AG20443 (cell line): ENCODE results near the gene GRIN3A.
A peak's percentile ranks its signal among the peaks of the same experiment; 100 is the strongest.

Experiments
- DNase-seq: peaks from one replicate; pipeline ENCODE4 v3.0.0; 2012; ENCODE audit warnings: low spot score, mixed read lengths

GRIN3A gene

GRCh38 chr9:101632611-101633010, 105.8 kb downstream of the GRIN3A start:
- no peak for DNase-seq

- DNase-seq: no peak
Measured at GRCh38 chr9:101631892-101632291, 106.6 kb downstream of the GRIN3A start.

DNA sequence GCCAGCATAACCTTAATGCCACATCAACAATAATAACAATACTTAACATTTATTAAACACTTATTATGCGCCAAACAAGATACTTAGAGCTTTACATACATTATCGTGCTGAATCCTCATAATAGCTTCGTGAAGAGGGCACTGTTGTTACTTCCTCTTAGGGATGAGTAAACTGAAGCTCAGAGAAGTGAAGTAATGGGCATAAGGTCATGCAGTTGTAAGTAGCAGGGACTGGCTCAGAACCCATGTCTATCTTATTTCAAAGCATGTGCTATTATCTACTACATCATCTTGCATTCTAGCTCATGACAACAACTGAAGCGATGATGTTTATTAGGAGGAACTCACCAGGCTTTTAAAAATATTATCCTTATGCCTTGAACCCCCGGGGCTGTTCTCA, 108.8 kb downstream of the GRIN3A start:
- no peak for DNase-seq

DNA sequence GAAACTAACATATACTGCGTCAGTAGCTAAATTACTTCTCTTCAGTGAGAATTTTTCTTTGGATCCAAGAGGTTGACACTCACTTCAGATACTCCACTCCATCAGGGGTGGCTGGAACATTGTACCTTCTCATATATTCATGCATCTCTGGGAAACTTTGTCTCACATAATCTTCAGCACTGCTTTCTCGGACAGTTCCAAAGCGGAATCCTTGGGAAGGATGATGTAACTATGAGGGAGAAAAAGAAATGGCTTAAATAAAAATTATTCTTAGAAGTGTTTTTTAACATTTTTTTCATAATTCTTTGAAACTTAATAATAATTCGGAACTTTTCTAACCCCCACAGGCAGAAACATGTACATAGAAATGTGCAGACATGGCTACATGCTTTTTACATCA, 110.3 kb downstream of the GRIN3A start:
- DNase-seq: no peak

DNA sequence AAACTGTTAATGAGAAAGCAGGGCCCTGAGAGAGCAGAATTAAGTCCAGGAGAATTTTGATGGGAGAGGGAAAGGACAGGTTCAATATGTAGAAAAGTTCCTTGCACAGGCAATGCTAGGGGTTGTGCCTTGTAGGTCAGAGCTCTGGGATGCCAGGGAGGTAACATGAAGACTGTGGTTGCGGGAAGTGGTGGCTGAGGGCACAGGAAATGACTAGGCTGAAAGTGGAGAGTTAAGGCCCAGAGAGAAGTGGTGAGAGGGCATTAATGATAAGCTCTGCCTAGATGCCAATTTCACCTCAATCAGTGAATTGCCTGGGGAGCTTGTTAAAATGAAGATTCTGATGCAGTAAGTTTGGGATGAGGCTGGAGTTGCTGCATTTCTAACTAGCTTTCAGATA, 112.2 kb downstream of the GRIN3A start:
- no peak for DNase-seq

DNA sequence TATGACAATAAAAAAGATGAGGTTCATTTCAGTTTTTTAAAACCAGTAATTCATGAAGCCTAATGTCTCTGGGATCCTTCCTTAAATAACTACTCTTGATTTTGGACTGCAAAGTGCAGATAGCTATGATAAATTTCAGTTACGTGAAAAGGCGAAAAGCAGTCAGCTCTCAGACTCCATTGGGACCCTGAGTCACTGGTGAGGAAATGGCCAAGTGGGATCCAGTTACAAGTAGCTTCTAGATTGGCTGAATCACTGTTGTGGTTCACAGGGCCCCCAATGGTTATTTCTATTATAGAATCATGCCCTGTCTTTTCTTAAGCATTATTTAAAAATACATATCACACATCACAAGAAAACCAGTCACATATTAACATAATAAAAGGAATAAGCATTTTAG, 112.6 kb downstream of the GRIN3A start:
- peak; percentile 11 for DNase-seq

DNA sequence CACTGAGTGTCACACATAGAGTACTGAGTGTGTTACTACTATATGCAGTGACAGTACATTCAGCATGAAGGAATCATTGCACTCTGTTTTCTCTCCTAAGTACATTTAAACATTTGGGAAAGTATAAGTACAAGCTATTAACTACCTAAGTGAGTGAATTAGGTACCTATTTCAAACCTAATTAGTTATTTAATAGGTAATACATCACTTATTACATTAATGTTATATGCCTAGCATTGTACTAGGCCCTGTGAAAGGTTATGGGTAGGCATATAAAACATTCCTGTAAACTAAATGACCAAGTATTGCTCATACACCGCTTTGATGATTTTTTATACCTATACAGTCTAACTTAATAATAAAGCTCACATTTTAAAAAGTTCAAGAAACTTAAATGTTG, 118.0 kb downstream of the GRIN3A start:
- no peak for DNase-seq

- DNase-seq: no peak
Measured at GRCh38 chr9:101618698-101619097, 119.7 kb downstream of the GRIN3A start.

DNA sequence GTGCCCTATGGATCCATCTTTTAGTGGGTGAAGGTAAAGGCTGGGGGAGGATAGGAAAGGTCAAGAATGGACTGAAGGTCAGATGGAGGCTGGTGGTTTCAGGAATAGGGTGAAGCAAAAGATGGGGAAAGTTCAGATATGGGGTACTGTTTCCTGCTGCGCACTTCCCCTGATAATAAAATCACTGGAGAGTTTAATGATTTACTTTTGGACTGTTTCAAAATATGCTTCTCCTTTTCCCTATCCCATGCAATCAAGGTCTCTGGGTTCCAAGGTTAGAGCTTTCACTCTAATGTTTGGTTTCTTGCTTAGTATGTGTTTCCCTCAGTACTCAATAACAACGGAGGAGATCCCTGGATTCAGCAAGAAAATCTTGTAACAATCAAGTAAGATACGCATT, 132.9 kb downstream of the GRIN3A start:
- no peak for DNase-seq

GRCh38 chr9:101604296-101604695, 134.2 kb downstream of the GRIN3A start:
- DNase-seq: no peak

DNA sequence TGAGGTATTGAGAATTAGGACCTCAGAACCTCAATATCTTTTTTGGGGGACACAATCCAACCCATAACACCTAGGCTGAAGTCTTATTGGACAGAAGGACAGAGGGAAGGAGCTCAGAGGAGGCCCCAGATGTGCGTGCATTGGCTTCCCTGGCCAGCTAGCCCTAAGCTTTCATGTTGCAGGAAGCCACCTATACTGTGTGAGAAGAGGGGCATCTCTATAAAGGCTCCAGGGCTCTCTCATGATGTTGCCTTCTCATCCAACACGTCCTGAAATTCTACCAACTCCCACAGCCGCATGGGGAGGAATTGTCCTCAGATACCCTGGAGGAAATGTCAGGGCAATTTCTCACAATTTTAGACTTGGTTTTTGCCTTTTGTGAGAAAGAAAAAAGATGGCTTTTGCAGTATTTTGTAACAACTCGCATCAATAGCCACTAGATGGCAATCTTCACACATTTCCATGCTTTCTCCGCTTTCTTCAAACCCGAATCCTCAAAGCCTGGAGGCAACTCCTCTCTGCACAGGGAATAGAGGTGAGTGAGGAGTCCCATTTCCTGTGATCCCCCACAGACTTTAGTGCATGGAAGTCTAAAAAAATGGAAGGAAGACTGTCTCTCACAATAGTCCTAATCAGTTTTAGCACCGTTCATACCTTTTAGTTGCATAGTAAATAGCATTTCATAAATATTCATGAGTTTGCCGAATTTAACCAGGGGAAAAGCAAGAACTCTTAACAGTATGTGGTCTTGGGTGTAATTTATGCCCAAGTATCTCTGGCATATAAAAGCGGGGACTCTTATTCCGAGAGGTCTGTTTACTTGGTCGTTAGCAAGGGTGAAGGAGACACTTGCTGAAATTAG, 136.3 kb downstream of the GRIN3A start:
- DNase-seq: peak; percentile 74

DNA sequence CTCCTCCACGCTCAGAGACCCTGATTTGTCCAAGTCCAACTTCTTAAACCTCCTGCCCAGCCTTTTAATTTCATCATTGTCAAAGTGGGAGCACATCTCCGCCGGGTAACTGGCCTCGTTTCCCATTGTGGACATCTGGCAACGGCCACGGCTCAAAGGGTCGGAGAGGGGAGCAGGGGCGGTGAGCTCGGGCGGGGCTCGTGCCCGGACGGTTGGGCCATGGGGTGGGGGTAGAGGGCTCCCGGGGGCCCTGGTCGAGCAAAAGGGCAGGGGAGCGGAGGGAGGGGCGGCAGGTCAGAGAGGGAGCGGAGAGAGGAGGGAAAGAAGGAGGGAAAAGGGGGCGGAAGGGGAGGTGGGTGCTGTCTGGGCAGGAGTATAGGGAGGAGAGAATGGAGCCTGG, 143.7 kb downstream of the GRIN3A start, which contains the start of gene PPP3R2:
Gene PPP3R2, minus strand, starts transcription at position 174 of the 400 bp plus-strand sequence. Its CDS starts 48 bp downstream, at position 126.
- no peak for DNase-seq

GRCh38 chr9:101593345-101593744, 145.1 kb downstream of the GRIN3A start:
- no peak for DNase-seq

GRCh38 chr9:101592788-101593187, 145.7 kb downstream of the GRIN3A start:
- no peak for DNase-seq

DNA sequence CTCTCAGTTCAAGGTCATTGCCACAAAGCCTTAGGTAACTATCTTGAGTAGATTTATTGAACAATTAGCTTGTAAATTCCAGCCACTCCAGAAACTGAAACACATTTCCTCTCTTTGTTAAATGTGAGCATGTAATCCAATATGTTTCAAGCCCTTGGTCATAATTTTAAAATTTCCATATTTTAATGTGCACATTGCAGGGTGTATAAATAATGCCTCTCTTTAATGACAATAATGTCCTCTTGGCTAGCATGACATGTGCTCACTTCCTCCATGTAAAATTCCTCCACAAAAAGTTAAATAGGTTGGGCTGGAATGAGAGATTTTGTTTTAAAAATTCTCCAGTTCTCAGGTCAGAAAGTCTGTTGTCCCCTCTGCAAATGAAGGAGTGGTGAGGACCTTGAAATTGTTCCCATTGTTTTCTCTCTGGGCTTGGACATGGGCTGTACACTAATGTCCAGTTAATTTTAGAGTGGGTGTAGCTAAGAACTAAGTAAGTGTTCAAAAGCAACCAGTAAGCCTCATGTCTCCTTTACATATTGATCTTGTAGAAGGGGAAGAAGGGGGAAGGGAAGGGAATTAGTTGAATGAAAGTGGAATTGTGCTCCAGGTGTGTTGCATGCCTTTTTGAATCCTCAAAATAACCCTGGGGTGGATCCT, 146.5 kb downstream of the GRIN3A start:
- DNase-seq: no peak

- DNase-seq: no peak
Measured at GRCh38 chr9:101590901-101591300, 147.5 kb downstream of the GRIN3A start.

DNA sequence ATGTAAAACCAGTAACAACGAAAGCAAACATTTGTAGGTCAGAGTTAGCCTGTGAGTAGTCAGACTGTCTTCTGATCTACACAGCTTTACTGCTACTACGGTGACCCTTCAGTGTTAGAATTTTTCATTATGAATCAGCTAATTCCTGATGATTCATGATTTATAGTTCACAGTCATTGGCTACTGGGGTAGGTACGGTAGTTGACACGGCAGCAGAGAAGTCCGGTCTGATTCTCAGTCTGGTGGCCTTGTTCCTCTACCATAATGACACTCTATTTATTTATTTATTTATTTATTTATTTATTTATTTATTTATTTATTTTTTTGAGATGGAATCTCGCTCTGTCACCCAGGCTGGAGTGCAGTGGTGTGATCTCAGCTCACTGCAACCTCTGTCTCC, 148.4 kb downstream of the GRIN3A start:
- DNase-seq: peak; percentile 17

GRCh38 chr9:101587332-101588043, 151.0 kb downstream of the GRIN3A start:
- no peak for DNase-seq

DNA sequence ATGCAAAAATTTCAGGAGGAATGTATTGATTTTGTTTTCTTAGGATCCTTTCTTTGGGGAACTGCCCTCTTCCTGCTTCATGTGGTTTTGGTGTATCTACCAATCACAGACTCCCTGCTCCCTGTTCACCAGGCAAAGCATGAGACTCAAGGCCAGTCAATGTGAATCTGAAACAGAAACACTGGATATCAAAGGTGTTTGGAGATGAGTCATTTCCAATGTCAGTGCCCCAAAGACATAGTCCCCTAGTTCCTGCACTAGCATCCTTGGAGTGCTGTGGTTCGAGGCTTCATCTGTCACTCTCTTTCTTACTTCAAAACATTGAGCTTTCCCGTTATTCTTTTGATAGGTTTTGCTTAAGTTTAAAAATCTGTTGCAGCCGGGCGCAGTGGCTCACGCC, 151.8 kb downstream of the GRIN3A start:
- no peak for DNase-seq

- no peak for DNase-seq
Measured at GRCh38 chr9:101585740-101586139, 152.7 kb downstream of the GRIN3A start.

- DNase-seq: peak; percentile 74
Measured at GRCh38 chr9:101582553-101582952, 155.9 kb downstream of the GRIN3A start.

- no peak for DNase-seq
Measured at GRCh38 chr9:101579711-101580545, 158.5 kb downstream of the GRIN3A start.
